Skeletal muscle satellite cell (primary cell): Measurements from ENCODE around the gene BCOR.

Experiments used
- H3K27me3 ChIP-seq: 2 replicates; pipeline ENCODE4 v1.7.0; 2013; ENCODE audit warnings: low read length; ENCODE audit not compliant: control insufficient read depth, insufficient read depth
- H3K36me3 ChIP-seq: 2 replicates; pipeline ENCODE4 v1.7.0; 2013; ENCODE audit warnings: mild to moderate bottlenecking, control low read depth, low read length; ENCODE audit not compliant: insufficient read depth
- H3K4me1 ChIP-seq: 2 replicates; pipeline ENCODE4 v1.7.0; 2013; ENCODE audit warnings: low read length; ENCODE audit not compliant: control insufficient read depth, insufficient read depth
- H3K4me2 ChIP-seq: 2 replicates; pipeline ENCODE4 v1.7.0; 2013; ENCODE audit warnings: mild to moderate bottlenecking, low read length
- H3K4me3 ChIP-seq: 2 replicates; pipeline ENCODE4 v1.7.0; 2013; ENCODE audit warnings: low read length
- H3K9ac ChIP-seq: 2 replicates; pipeline ENCODE4 v1.7.0; 2013; ENCODE audit warnings: mild to moderate bottlenecking, low read depth, low read length, moderate library complexity
- H3K9me3 ChIP-seq: replicated peaks from 2 replicates; pipeline ENCODE4 v1.7.0; 2013; ENCODE audit warnings: mild to moderate bottlenecking, control low read depth, low read length

Gene BCOR

DNA sequence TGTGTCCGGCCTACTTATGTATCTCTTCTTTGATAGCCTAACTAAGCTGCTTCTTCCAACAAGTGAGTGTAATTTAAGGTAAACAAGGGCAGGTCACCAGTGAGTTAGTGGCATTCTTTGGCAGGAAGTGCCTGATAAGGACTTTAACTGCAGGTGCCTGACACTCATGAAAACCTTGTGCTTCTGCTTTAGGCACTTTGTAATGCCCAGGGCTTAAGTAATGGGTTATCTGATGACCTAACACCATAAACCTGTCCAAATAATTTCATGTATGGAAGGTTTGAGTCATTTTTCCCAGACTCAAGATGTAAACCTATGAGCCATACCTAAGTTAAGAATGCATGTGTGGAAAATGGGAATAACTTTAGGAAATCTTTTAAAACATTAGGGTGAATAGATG, 43.0 kb downstream of the BCOR start:
- no peak overlapping the region for H3K4me3 ChIP-seq
- H3K9me3 ChIP-seq, result peaks cover 10% of the 10 kb centered on the region
- no peak overlapping the region for H3K4me2 ChIP-seq
- peaks cover 19% of the 10 kb centered on the region for H3K4me1 ChIP-seq
- no peak overlapping the region for H3K9ac ChIP-seq
- peaks cover 67% of the 10 kb centered on the region for H3K36me3 ChIP-seq
- H3K27me3 ChIP-seq, result no peaks in the 10 kb centered on the region

DNA sequence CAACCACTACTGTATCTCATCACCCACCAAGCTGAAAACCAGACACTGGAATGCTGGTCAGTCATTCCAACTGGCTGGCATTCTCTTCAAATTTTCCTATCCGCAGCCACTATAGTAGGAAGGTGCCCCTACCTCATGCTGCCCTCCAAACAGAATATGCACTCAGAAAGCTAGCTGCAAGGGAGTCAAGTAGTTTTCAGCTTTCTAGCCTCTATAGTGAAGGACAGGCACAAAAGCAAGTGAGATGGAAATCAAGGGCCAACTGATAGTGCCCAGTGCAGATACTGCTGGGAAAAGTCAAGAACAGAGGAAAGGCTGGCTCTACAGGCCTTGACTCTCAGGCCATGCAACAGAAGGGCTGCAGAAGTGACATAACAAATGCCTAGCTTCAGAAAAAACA, 47.2 kb downstream of the BCOR start:
- peaks cover 10% of the 10 kb centered on the region for H3K9me3 ChIP-seq
- no peaks in the 10 kb centered on the region for H3K27me3 ChIP-seq
- peaks cover 57% of the 10 kb centered on the region for H3K36me3 ChIP-seq
- no peak overlapping the region for H3K9ac ChIP-seq
- no peak overlapping the region for H3K4me2 ChIP-seq
- no peak overlapping the region for H3K4me3 ChIP-seq
- peaks cover 2% of the 10 kb centered on the region for H3K4me1 ChIP-seq

DNA sequence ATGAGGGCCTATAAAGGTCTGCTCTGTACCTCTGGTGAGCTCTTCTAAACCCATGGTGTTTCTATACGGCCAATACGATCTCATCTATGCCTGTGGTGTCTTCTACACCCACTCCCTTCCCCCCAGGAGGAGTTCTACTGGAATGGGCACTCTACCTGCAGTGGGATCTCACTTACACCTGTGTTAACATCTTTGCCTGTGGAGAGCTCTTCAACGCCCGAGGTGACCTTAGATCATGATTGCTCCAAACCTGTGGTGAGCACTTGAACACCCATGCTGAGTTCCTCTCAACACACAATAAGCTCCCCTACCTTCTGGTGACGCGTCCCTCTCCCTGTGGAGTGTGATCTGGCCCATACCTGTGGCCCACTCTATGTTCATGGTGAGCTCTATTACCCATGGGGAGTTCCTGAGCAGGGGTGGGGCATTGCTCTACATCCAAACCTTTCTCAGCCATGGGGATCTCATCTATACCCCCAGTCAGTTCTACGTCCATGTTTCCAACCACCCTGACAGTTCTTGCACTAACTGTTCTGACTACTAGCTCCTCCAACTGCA, 48.6 kb downstream of the BCOR start:
- H3K4me1 ChIP-seq, result no peaks in the 10 kb centered on the region
- no peak overlapping the region for H3K4me2 ChIP-seq
- peaks cover 10% of the 10 kb centered on the region for H3K9me3 ChIP-seq
- no peaks in the 10 kb centered on the region for H3K27me3 ChIP-seq
- no peak overlapping the region for H3K9ac ChIP-seq
- H3K4me3 ChIP-seq, result no peak overlapping the region
- H3K36me3 ChIP-seq, result peaks cover 46% of the 10 kb centered on the region

DNA sequence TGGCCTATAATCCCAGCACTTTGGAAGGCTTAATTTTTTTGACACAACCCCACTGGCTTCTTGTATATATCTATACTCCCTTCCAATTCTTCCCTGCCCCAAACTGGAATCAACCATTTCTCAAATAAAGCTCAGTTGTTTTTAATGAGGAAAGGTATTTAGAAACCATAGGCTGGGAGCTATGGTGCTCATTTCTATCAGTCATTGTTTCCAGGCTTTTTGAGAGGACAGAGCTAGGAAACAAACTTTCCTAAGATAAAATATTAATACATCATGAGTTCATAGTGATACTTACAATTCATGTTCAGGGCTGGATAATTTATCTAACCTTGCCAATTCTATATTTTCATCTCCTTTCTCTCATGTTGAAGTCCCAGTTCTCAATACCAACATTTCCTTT, 50.3 kb downstream of the BCOR start:
- H3K36me3 ChIP-seq, result peaks cover 32% of the 10 kb centered on the region
- no peaks in the 10 kb centered on the region for H3K4me1 ChIP-seq
- no peaks in the 10 kb centered on the region for H3K27me3 ChIP-seq
- no peak overlapping the region for H3K4me2 ChIP-seq
- no peak overlapping the region for H3K4me3 ChIP-seq
- H3K9me3 ChIP-seq, result peaks cover 10% of the 10 kb centered on the region
- no peak overlapping the region for H3K9ac ChIP-seq

DNA sequence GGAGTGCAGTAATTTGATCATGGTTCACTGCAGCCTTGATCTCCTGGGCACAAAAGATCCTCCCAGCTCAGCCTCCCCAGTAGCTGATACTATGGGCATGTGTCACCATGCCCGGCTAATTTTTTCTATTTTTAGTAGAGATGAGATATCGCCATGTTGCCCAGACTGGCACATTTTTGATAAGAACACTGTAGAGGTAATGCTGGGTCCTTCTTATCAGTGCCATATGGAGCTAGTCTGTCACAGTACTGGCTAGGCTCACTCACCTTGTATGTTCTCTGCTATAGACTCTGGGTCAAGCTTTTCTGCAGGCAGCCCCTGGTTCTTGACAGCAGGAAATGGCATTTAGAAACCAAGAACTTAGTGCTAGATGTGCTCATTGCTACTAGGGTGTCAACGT, 53.9 kb downstream of the BCOR start:
- Histone ChIP-seq H3K27me3 (no peaks in the 10 kb centered on the region), H3K4me3 (no peak overlapping the region), H3K4me2 (no peak overlapping the region), H3K4me1 (no peaks in the 10 kb centered on the region), H3K36me3 (no peaks in the 10 kb centered on the region), H3K9me3 (no peaks in the 10 kb centered on the region), H3K9ac (no peak overlapping the region)

DNA sequence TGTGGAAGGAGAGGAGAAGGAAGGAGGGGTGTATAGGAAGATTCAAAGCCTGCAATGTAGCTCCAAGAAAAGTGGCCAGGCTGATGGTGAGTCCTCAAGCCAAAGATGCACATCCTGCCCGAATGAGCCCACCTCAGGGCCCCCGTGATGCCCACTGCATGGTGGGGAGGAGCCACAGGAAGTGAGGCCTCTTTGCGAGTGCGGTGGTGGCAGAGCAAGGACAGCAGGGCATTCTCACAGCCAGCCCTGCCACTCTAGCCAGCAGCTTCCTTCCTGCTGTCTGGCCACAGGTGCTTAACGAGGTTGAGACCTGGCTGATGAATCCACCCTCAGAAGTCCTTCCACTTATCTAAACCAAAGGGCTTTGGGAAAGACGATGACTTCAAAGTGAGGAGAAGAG, 55.8 kb downstream of the BCOR start:
- Histone ChIP-seq H3K4me3 (no peak overlapping the region), H3K9ac (no peak overlapping the region), H3K4me1 (no peaks in the 10 kb centered on the region), H3K27me3 (no peaks in the 10 kb centered on the region), H3K9me3 (no peaks in the 10 kb centered on the region), H3K36me3 (no peaks in the 10 kb centered on the region), H3K4me2 (no peak overlapping the region)

DNA sequence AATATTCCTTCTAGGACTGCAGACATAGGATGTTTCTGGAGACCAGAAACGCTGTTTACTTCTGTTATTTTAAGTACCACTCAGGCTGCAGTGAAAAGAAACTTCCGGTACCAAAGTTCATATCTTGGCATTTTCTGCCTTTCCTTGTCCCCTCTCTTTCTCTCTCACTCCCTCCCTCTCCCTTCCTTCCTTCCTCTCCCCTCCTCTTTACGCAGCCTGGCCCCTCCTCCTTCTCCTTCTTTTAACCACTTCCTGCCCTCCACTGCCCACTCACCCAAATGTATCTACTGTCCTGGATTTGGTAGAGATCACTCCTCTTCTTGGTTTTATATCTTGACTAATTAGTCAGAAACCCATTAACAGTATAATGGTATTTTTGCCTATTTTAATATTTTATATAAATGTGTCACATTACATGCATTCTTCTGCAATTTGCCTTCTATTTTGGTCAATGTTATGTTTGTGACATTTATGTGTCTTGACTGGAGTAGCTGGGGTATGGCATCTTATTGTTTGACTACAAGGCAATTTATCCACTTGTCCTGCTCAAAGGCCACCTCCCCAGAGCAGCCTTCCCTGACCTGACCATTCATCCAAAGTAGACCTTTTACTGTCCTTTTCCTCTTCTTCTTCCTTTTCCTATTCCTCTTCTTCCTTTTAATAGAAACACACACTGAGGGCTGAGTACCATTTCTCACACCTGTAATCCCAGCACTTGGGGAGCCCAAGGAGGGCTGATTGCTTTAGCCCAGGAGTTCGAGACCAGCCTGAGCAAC, 56.9 kb downstream of the BCOR start:
- Histone ChIP-seq H3K36me3 (no peaks in the 10 kb centered on the region), H3K4me2 (no peak overlapping the region), H3K4me1 (no peaks in the 10 kb centered on the region), H3K9ac (no peak overlapping the region), H3K27me3 (no peaks in the 10 kb centered on the region), H3K9me3 (no peaks in the 10 kb centered on the region), H3K4me3 (no peak overlapping the region)

DNA sequence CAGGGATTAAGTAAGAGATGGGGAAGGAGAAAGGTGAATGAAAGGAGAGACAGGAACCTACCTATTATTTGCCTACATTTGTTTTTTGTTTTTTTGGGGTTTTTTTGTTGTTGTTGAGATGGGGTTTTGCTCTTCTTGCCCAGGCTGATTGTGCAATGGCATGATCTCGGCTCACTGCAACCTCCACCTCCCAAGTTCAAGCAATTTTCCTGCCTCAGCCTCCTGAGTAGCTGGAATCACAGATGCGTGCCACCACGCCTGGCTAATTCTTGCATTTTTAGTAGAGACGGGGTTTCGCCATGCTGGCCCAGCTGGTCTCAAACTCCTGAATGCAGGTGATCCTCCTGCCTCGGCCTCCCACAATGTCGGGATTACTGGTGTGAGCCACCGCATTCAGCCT, 57.9 kb downstream of the BCOR start:
- Histone ChIP-seq H3K36me3 (no peaks in the 10 kb centered on the region), H3K4me3 (no peak overlapping the region), H3K4me2 (no peak overlapping the region), H3K9me3 (no peaks in the 10 kb centered on the region), H3K27me3 (no peaks in the 10 kb centered on the region), H3K4me1 (no peaks in the 10 kb centered on the region), H3K9ac (no peak overlapping the region)

DNA sequence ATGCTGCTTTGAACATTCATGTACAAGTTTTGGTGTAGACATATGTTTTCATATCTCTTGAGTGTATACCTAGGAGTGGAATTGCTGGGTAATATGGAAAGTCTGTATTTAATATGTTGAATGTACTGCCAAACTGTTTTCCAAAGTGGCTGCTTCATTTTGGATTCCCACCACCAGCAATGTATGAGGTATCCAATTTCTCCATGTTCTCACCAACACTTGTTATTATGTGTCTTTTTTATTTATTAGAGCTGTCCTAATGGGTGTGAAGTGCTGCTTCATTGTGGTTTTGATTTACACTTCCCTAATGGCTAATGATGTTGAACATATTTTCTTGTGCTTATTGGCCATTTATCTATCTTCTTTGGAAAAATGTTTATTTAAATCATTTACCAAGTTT, 60.4 kb downstream of the BCOR start:
- H3K27me3 ChIP-seq, result no peaks in the 10 kb centered on the region
- no peak overlapping the region for H3K4me3 ChIP-seq
- no peaks in the 10 kb centered on the region for H3K9me3 ChIP-seq
- H3K9ac ChIP-seq, result no peak overlapping the region
- no peaks in the 10 kb centered on the region for H3K4me1 ChIP-seq
- no peak overlapping the region for H3K4me2 ChIP-seq
- H3K36me3 ChIP-seq, result no peaks in the 10 kb centered on the region

DNA sequence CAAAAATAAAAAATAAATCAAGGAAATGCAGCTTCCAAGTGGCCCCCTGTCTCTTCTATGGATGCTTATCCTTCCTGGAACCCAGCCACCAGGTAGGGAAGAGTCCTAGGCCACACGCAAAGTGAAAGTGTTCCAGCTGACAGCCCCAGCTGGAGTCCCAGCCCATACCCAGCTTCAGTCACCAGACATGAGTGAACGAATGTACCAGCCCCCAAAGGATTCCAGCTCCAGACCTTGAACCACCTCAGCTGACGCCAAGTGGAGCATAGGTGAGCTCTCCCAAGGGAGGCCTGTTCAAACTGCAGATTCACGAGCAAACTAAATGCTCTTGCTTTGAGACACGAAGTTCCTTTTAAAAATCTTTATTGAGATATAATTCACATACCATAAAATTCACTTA, 62.0 kb downstream of the BCOR start:
- Histone ChIP-seq H3K4me3 (no peak overlapping the region), H3K9ac (no peak overlapping the region), H3K36me3 (no peaks in the 10 kb centered on the region), H3K27me3 (no peaks in the 10 kb centered on the region), H3K4me1 (no peaks in the 10 kb centered on the region), H3K4me2 (no peak overlapping the region), H3K9me3 (no peaks in the 10 kb centered on the region)

DNA sequence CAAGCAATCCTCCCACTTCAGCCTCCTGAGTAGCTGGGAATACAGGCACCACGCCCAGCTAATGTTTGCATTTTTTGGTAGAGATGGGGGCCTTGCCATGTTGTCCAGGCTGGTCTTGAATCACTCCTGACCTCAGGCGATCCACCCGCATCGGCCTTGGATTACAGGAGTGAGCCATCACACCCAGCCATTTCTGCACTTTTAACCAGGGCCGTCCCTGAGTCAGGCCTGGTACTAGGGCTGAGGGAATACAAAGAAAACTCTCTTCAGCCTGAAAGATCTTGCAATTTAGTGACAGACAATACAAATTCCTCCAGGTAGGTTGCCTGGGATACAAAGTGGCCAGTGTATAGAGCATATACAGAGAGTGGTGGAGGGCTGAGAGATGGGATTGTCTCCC, 65.8 kb downstream of the BCOR start:
- H3K27me3 ChIP-seq, result no peaks in the 10 kb centered on the region
- no peak overlapping the region for H3K4me2 ChIP-seq
- no peaks in the 10 kb centered on the region for H3K9me3 ChIP-seq
- H3K4me1 ChIP-seq, result no peaks in the 10 kb centered on the region
- H3K36me3 ChIP-seq, result no peaks in the 10 kb centered on the region
- H3K9ac ChIP-seq, result no peak overlapping the region
- no peak overlapping the region for H3K4me3 ChIP-seq

DNA sequence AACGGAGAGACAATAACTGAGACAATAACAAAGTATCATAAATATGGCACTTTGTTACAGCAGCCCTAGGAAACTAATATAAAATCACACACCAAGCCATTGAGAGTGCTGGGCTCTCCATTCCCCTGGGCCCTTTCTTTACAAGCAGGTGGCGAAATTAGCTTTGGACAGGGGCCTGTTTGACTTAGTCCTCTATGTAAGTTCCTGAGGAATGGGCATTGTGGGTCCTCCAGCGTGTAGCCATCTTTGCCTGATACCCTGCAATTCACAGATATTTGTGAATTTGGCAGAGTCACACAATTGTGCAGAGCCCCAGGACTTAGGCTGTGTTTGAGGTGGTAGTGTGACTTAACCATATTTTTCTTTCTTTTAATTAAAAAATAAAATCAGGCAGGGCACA, 67.6 kb downstream of the BCOR start:
- no peaks in the 10 kb centered on the region for H3K9me3 ChIP-seq
- H3K4me2 ChIP-seq, result no peak overlapping the region
- H3K4me3 ChIP-seq, result no peak overlapping the region
- no peaks in the 10 kb centered on the region for H3K4me1 ChIP-seq
- no peaks in the 10 kb centered on the region for H3K36me3 ChIP-seq
- no peaks in the 10 kb centered on the region for H3K27me3 ChIP-seq
- no peak overlapping the region for H3K9ac ChIP-seq
